ENCODE data around the gene ATP6V1B1. TPM values are rescaled to one million over a fixed set of nuclear protein-coding genes. Genes with fewer than 3 reads are reported as not detected.

The ATP6V1B1 gene
- total and polyA plus RNA-seq, 2 of the 13 experiments (the other 11 are each of a cell fraction or from before 2014, with no cell fraction given): 0.58 to 1.6 TPM

- TF ChIP-seq DMTF1 (CRISPR knock-in tag; IDR thresholded peaks at IDR 0.05) (peak; percentile 57; the same call in 1 of the 2 replicates), RAD21 (CRISPR knock-in tag; IDR thresholded peaks at IDR 0.05) (peak; percentile 79), ATF6 (CRISPR knock-in tag; conservative IDR thresholded peaks at IDR 0.05) (no peak), ZNF598 (CRISPR knock-in tag; IDR thresholded peaks at IDR 0.05; ENCODE audit: borderline replicate concordance) (peak; percentile 83; the same call in 1 of the 2 replicates), KDM3A (CRISPR knock-in tag; IDR thresholded peaks at IDR 0.05; ENCODE audit: low read depth) (no peak), THAP8 (CRISPR knock-in tag; IDR thresholded peaks at IDR 0.05; ENCODE audit: borderline replicate concordance) (no peak), EHMT2 (IDR thresholded peaks at IDR 0.05; ENCODE audit: borderline replicate concordance, low read depth, low read length) (no peak), HMGXB4 (CRISPR knock-in tag; IDR thresholded peaks at IDR 0.05; ENCODE audit: borderline replicate concordance in 1 of 2, low read depth in 1 of 2) (peak; percentile 91 to 97), ZNF597 (CRISPR knock-in tag; IDR thresholded peaks at IDR 0.05) (0 out of 2 replicates have a peak, but pooled peaks have one; percentile 50), FOXC1 (CRISPR knock-in tag; IDR thresholded peaks at IDR 0.05; ENCODE audit: borderline replicate concordance) (peak; percentile 70; the same call in 1 of the 2 replicates), MED1 (CRISPR knock-in tag; IDR thresholded peaks at IDR 0.05) (peak; percentile 62), ZBTB7B (CRISPR knock-in tag; IDR thresholded peaks at IDR 0.05) (peak; percentile 72), FOXP4 (CRISPR knock-in tag; IDR thresholded peaks at IDR 0.05) (peak; percentile 52; the same call in 1 of the 2 replicates), ZNF451 (CRISPR knock-in tag; IDR thresholded peaks at IDR 0.05) (peak; percentile 43; the same call in 1 of the 2 replicates), ZNF503 (CRISPR knock-in tag; IDR thresholded peaks at IDR 0.05) (peak; percentile 54; the same call in 1 of the 2 replicates)
These were observed 12.8 kb downstream of the ATP6V1B1 start (continued) for GRCh38 chr2:70948337-70949003.

Measured in HepG2 (cell line).